ENCODE measurements around the gene RAB3A. TPM values are rescaled to one million over a fixed set of nuclear protein-coding genes. Genes with fewer than 3 reads are reported as not detected.
"Not testable (repeated sequence)": the region's sequence is repeated elsewhere in the genome, so short reads cannot be mapped to it uniquely, and the experiment has no call there.

RAB3A gene
- total RNA-seq, 2 donors from 2014 or later = 1.8 to 1.9 TPM

DNA sequence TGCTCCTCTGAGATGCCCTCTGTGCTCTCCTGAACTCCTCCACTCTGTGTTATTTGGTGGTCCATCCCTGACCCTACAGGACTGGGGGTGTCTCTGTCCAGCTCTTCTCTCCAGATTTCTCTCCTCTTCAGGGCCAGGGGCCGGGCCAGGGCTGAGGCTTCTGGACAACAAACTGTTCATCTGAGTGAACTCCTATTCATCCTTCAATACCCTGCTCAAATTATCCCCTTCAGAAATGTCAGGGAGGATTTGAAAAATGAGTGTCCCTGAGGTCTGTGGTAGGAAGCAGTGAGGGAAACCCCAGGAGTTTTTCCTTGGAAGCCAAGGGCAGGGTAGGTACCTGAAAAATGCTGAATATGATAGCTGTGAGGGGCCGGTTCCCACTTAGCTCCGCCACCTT is 14.8 kb upstream of the RAB3A start:
- Mint-ChIP-seq H3K4me1 (ENCODE audit: low read depth) (peaks cover 6% of the 10 kb centered on the region), H3K36me3 (ENCODE audit: insufficient read depth in 2 of 2) (no peaks in the 10 kb centered on the region), H3K27me3 (ENCODE audit: low read depth) (peaks cover 13% of the 10 kb centered on the region), H3K27ac (no peak overlapping the region), H3K9me3 (no peaks in the 10 kb centered on the region), H3K4me3 (no peak overlapping the region)
- no peak for DNase-seq
- ATAC-seq (replicated peaks in 1 of 2) = no peak

DNA sequence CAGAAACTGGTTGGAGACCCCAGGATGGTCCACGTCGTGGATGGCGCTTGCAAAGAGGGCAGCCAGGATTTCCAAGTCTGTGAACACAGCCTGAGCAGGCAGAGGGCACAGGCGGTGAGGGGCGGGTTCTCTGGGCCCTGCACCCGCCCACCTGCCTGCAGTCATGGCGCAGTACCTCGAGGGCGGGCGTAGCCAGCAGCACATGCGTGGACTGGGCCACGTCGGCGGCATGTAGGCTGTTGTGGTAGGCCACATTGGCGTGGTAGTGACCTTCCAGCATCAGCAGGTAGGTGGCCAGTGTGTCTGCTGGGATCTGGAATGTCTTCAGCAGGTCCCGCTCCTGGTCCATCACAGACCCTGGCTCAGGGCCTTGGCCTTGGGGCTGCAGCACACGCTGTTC is 14.3 kb upstream of the RAB3A start:
- H3K9me3 Mint-ChIP-seq = no peaks in the 10 kb centered on the region
- H3K4me3 Mint-ChIP-seq = no peak overlapping the region
- ATAC-seq (replicated peaks in 1 of 2) (no peak), DNase-seq (no peak)
- peaks cover 6% of the 10 kb centered on the region for H3K4me1 Mint-ChIP-seq (ENCODE audit: low read depth)
- H3K36me3 Mint-ChIP-seq (ENCODE audit: insufficient read depth in 2 of 2) = no peaks in the 10 kb centered on the region
- H3K27ac Mint-ChIP-seq = no peak overlapping the region
- peaks cover 13% of the 10 kb centered on the region for H3K27me3 Mint-ChIP-seq (ENCODE audit: low read depth)

- Mint-ChIP-seq H3K27me3 (ENCODE audit: low read depth) (peaks cover 7% of the 10 kb centered on the region), H3K4me3 (no peak overlapping the region), H3K4me1 (ENCODE audit: low read depth) (peaks cover 6% of the 10 kb centered on the region), H3K27ac (no peak overlapping the region), H3K9me3 (no peaks in the 10 kb centered on the region), H3K36me3 (ENCODE audit: insufficient read depth in 2 of 2) (no peaks in the 10 kb centered on the region)
- no peak for DNase-seq
- ATAC-seq (replicated peaks in 1 of 2) = no peak
Observed at GRCh38 chr19:18216789-18217188, 12.9 kb upstream of the RAB3A start.

DNA sequence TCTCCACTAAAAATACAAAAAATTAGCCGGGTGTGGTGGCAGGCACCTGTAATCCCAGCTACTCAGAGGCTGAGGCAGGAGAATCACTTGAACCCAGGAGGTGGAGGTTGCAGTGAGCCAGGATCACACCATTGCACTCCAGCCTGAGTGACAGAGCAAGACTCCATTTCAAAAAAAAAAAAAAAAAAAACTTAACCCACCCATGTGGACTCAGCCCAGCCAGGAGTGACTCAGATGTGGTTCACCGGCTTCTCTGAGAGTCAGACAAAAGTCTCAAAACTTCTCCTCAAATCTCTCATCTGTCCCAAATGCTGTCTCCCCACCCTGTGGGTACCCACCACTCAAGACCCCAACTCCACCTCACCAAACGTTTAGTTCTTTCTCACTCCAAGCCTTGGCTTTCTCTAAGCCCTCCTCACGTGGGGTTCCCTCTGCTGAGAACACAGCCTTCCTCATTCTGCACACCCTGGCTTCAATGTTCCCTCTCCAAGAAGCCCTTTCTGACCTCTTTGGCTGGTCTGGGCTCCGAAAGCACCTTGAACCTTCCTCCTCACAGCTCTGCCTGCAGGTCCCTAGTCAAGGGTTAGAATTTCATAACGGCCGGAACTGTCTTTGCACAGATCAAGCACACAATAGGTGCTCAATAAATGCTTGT is 11.1 kb upstream of the RAB3A start:
- ATAC-seq (replicated peaks in 1 of 2) (peak; percentile 70 to 72), DNase-seq (peak in 1 of 2 donors; percentile 41)
- Mint-ChIP-seq H3K4me3 (no peak overlapping the region), H3K9me3 (no peaks in the 10 kb centered on the region), H3K4me1 (ENCODE audit: low read depth) (peaks cover 6% of the 10 kb centered on the region), H3K27ac (no peak overlapping the region), H3K36me3 (ENCODE audit: insufficient read depth in 2 of 2) (no peaks in the 10 kb centered on the region), H3K27me3 (ENCODE audit: low read depth) (no peaks in the 10 kb centered on the region)

GRCh38 chr19:18211683-18212082 is 7.8 kb upstream of the RAB3A start:
- Mint-ChIP-seq H3K4me3 (no peak overlapping the region), H3K27me3 (ENCODE audit: low read depth) (peaks cover 6% of the 10 kb centered on the region), H3K27ac (no peak overlapping the region), H3K36me3 (ENCODE audit: insufficient read depth in 2 of 2) (no peaks in the 10 kb centered on the region), H3K4me1 (ENCODE audit: low read depth) (peaks cover 10% of the 10 kb centered on the region), H3K9me3 (no peaks in the 10 kb centered on the region)
- DNase-seq = no peak
- ATAC-seq (replicated peaks in 1 of 2) = no peak

GRCh38 chr19:18209912-18210311 is 6.1 kb upstream of the RAB3A start:
- not testable (repeated sequence) for DNase-seq; H3K27ac Mint-ChIP-seq; H3K27me3 Mint-ChIP-seq (ENCODE audit: low read depth); H3K9me3 Mint-ChIP-seq; H3K36me3 Mint-ChIP-seq (ENCODE audit: insufficient read depth in 2 of 2); H3K4me3 Mint-ChIP-seq; ATAC-seq (replicated peaks in 1 of 2); H3K4me1 Mint-ChIP-seq (ENCODE audit: low read depth)

DNA sequence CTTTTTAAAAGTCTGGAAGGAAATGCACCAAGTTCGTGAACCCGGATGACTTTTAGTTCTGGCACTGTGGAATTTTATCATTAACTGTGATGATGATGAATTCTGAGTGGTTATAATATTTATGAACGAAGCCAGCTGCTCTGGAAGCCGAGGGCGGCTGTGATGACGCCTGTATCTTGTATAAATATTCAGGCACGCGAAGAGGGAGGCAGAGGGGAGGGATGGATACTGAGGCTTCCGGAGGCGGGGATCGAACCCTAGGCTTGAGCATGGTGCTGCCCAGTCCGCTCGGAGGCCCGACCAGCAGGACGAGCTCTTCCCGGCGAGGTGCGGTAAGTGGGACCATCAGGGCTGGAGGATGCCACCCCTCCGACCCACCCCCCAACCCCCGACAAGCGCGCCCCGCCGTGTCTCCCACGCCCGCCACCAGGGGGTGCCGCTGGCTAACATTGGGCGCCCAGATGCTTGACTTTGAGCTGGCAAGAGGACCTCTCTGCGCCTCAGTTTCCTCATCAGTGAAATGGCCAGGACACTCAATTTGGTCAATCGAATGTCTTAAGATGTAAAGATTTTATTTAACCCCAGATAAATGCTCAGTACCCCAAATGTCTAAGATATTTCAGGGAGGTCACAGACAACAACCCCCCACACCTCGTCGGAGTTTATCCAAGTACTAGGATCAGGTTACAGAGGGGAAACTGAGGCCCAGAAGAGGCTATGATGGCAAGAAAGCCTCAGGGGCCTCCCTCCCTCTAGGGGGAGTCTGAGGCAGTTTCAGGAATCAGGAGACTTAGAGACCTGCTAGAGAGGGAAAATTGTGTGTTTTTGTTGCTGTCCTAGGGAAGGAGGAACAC is 4.5 kb upstream of the RAB3A start:
- Mint-ChIP-seq H3K4me1 (ENCODE audit: low read depth) (peaks cover 14% of the 10 kb centered on the region), H3K9me3 (no peaks in the 10 kb centered on the region), H3K27ac (no peak overlapping the region), H3K36me3 (ENCODE audit: insufficient read depth in 2 of 2) (no peaks in the 10 kb centered on the region), H3K27me3 (ENCODE audit: low read depth) (peaks cover 6% of the 10 kb centered on the region), H3K4me3 (no peak overlapping the region)
- DNase-seq (peak; percentile 63 to 70), ATAC-seq (replicated peaks in 1 of 2) (no peak)

- Mint-ChIP-seq H3K36me3 (ENCODE audit: insufficient read depth in 2 of 2) (no peaks in the 10 kb centered on the region), H3K9me3 (no peaks in the 10 kb centered on the region), H3K27ac (no peak overlapping the region), H3K4me3 (no peak overlapping the region), H3K27me3 (ENCODE audit: low read depth) (peaks cover 6% of the 10 kb centered on the region), H3K4me1 (ENCODE audit: low read depth) (peaks cover 28% of the 10 kb centered on the region)
- no peak for ATAC-seq (replicated peaks in 1 of 2)
- DNase-seq = no peak
Observed at GRCh38 chr19:18206018-18206417, 2.2 kb upstream of the RAB3A start.

DNA sequence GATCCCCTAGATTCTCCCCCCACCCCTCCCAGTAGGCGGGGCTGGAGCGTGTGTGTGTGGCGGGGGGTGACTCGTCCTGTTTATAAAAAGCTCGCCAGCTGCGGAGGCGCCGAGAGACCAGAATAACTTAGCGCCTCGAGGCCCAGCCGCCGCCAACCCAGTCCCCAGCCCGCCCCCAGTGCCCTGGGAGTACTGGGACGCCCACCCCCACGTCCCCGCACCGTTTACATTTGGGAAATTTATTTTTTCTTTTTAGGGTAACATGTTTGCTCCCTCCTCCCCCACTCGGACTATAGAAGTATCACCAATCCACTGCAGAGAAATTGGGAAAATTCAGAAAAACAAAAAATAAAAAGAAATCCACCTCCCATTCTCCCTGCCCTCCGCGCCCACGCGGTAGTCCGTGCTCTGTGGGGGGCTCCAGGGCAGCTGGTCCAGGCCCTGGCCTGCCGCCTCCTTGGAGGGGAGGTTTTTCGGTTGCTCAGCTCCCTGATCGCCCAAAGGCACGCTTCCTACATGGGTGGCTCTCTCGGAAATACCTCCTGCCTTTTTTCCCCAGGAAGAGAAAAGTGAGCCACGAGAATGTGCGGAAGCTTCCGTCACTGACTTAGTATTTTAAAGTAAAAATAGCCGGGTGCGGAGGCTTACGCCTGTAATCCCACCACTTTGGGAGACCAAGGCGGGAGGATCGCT is 1.5 kb upstream of the RAB3A start:
- Mint-ChIP-seq H3K4me1 (ENCODE audit: low read depth) (peaks cover 28% of the 10 kb centered on the region), H3K27me3 (ENCODE audit: low read depth) (peaks cover 6% of the 10 kb centered on the region), H3K36me3 (ENCODE audit: insufficient read depth in 2 of 2) (no peaks in the 10 kb centered on the region), H3K4me3 (peak overlapping the region; percentile 85 to 97), H3K27ac (no peak overlapping the region), H3K9me3 (no peaks in the 10 kb centered on the region)
- ATAC-seq (replicated peaks in 1 of 2) = no peak
- peak; percentile 71 to 75 for DNase-seq

- DNase-seq (peak; percentile 63 to 70), ATAC-seq (replicated peaks in 1 of 2) (peak; percentile 10 to 13)
- H3K9me3 Mint-ChIP-seq = no peaks in the 10 kb centered on the region
- peaks cover 6% of the 10 kb centered on the region for H3K27me3 Mint-ChIP-seq (ENCODE audit: low read depth)
- no peaks in the 10 kb centered on the region for H3K36me3 Mint-ChIP-seq (ENCODE audit: insufficient read depth in 2 of 2)
- peaks cover 28% of the 10 kb centered on the region for H3K4me1 Mint-ChIP-seq (ENCODE audit: low read depth)
- H3K4me3 Mint-ChIP-seq = peak overlapping the region; percentile 85 to 97
- H3K27ac Mint-ChIP-seq = peak overlapping the region; percentile 56
Observed at GRCh38 chr19:18204394-18205199, 755 bp upstream of the RAB3A start.

GRCh38 chr19:18203408-18203862 is 407 bp downstream of the RAB3A start:
- ATAC-seq (replicated peaks in 1 of 2) = no peak
- H3K9me3 Mint-ChIP-seq = no peaks in the 10 kb centered on the region
- H3K4me3 Mint-ChIP-seq = peak overlapping the region; percentile 85 to 97
- DNase-seq = no peak
- peaks cover 1% of the 10 kb centered on the region for H3K27me3 Mint-ChIP-seq (ENCODE audit: low read depth)
- H3K27ac Mint-ChIP-seq = no peak overlapping the region
- H3K4me1 Mint-ChIP-seq (ENCODE audit: low read depth) = peaks cover 24% of the 10 kb centered on the region
- peaks cover 0 to 3% of the 10 kb centered on the region in 2 donors for H3K36me3 Mint-ChIP-seq (ENCODE audit: insufficient read depth in 2 of 2)

DNA sequence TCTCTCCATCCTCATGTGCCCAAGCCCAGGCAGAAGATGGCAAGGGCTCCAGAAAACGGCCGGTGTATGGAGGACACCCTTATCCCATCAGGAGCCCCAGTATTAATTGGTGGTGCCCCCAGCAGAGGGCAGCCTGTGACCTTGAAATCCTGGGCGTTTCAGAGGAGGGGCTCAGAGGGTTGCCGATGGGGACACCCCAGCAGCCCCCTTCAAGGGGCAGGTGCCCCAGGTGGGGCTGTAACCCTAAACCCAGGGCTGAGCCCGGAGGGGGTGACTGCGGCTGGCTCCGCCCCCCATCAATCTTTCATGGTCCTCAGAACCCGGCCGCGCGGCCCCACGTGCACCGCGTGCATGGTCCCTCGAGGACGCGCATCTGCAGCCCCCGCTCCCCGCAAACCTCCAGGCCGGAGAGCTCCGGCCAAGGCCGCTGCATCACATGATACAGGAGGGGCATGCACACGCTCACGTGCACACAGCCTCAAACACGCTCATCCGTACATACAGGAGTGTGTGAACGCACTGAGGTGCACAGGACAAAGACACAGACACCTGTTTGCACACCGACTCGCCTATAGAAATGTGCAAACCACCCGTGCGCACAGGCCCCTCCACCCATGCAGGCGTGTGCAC is 949 bp downstream of the RAB3A start:
- peaks cover 23% of the 10 kb centered on the region for H3K4me1 Mint-ChIP-seq (ENCODE audit: low read depth)
- H3K36me3 Mint-ChIP-seq (ENCODE audit: insufficient read depth in 2 of 2) = peaks cover 0 to 3% of the 10 kb centered on the region in 2 donors
- DNase-seq = no peak

More for the DNA sequence above, 949 bp downstream of the RAB3A start:
- ATAC-seq (replicated peaks in 1 of 2) = no peak
- no peaks in the 10 kb centered on the region for H3K9me3 Mint-ChIP-seq
- peak overlapping the region; percentile 85 to 97 for H3K4me3 Mint-ChIP-seq
- no peak overlapping the region for H3K27ac Mint-ChIP-seq
- no peaks in the 10 kb centered on the region for H3K27me3 Mint-ChIP-seq (ENCODE audit: low read depth)
